OCI-LY3 (cell line): ENCODE results near the gene PRSS56.

Source experiments
- EZH2phosphoT487 ChIP-seq: fragments of 200-600 bp; shearing (Covaris generic); IDR thresholded peaks from 2 replicates; pipeline ENCODE4 v1.6.1; 2018; ENCODE audit warnings: antibody characterized with exemption, mixed run types, low read depth
- TF ChIP-seq, protein P1 (sequence below): fragments of 200-600, 300-600 bp; sonication (generic); IDR thresholded peaks from 2 replicates; pipeline ENCODE4 v1.5.1; 2014; ENCODE audit warnings: antibody characterized with exemption, low read length, low read depth

- TF ChIP-seq, protein P1, sequence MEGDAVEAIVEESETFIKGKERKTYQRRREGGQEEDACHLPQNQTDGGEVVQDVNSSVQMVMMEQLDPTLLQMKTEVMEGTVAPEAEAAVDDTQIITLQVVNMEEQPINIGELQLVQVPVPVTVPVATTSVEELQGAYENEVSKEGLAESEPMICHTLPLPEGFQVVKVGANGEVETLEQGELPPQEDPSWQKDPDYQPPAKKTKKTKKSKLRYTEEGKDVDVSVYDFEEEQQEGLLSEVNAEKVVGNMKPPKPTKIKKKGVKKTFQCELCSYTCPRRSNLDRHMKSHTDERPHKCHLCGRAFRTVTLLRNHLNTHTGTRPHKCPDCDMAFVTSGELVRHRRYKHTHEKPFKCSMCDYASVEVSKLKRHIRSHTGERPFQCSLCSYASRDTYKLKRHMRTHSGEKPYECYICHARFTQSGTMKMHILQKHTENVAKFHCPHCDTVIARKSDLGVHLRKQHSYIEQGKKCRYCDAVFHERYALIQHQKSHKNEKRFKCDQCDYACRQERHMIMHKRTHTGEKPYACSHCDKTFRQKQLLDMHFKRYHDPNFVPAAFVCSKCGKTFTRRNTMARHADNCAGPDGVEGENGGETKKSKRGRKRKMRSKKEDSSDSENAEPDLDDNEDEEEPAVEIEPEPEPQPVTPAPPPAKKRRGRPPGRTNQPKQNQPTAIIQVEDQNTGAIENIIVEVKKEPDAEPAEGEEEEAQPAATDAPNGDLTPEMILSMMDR, result no peak
- TF ChIP-seq EZH2phosphoT487, result no peak
Observed at GRCh38 chr2:232505856-232506255, 14.3 kb upstream of the PRSS56 start.
